Astrocyte (in vitro differentiated cells and primary cell): ENCODE results near the gene KDM4B. TPM values are rescaled to one million over a fixed set of nuclear protein-coding genes. Genes with fewer than 3 reads are reported as not detected.

Experiments used
- DNase-seq: peaks from one replicate; pipeline ENCODE4 v3.0.0-alpha.2; 2010; ENCODE audit warnings: low read depth
- FAIRE-seq: peaks from 2 replicates; lab custom pipeline; 2011; peaks lifted over from hg19 to GRCh38; lab: Jason Lieb, UNC
- H2AFZ ChIP-seq: 2 replicates; pipeline ENCODE4 v1.6.0; 2012; ENCODE audit warnings: low read depth, low read length, inconsistent platforms
- H3K27ac ChIP-seq: 2 replicates; pipeline ENCODE4 v1.5.1; 2011; ENCODE audit warnings: low read depth, low read length, inconsistent platforms
- H3K27me3 ChIP-seq: 2 replicates; pipeline ENCODE4 v1.6.0; 2011; ENCODE audit warnings: low read length, inconsistent platforms; ENCODE audit not compliant: insufficient read depth
- H3K36me3 ChIP-seq: 2 replicates; pipeline ENCODE4 v1.5.1; 2011; ENCODE audit warnings: low read length, inconsistent platforms; ENCODE audit not compliant: insufficient read depth
- H3K4me1 ChIP-seq: 2 replicates; pipeline ENCODE4 v1.5.1; 2011; ENCODE audit warnings: low read length, inconsistent platforms; ENCODE audit not compliant: insufficient read depth
- H3K4me2 ChIP-seq: 2 replicates; pipeline ENCODE4 v1.6.0; 2012; ENCODE audit warnings: low read length, inconsistent platforms
- H3K4me3 ChIP-seq: 2 replicates; pipeline ENCODE4 v1.5.1; 2011; ENCODE audit warnings: low read depth, mild to moderate bottlenecking, low read length, inconsistent platforms; ENCODE audit not compliant: insufficient read depth
- H3K79me2 ChIP-seq: 2 replicates; pipeline ENCODE4 v1.6.0; 2012; ENCODE audit warnings: mild to moderate bottlenecking, low read length, inconsistent platforms; ENCODE audit not compliant: insufficient read depth
- H3K9ac ChIP-seq: 2 replicates; pipeline ENCODE4 v1.6.0; 2012; ENCODE audit warnings: mild to moderate bottlenecking, low read length, inconsistent platforms
- H3K9me3 ChIP-seq: 2 replicates; pipeline ENCODE4 v1.5.1; 2012; ENCODE audit warnings: low read depth, mild to moderate bottlenecking, low read length, inconsistent platforms; ENCODE audit not compliant: insufficient read depth
- H4K20me1 ChIP-seq: 2 replicates; pipeline ENCODE4 v1.6.0; 2012; ENCODE audit warnings: low read length, inconsistent platforms; ENCODE audit not compliant: insufficient read depth
- H3K27ac Mint-ChIP-seq: one replicate; pipeline ENCODE4 v1.8.0; 2021; ENCODE audit warnings: mild to moderate bottlenecking, mixed read lengths; ENCODE audit not compliant: unreplicated experiment
- H3K27me3 Mint-ChIP-seq: one replicate; pipeline ENCODE4 v1.8.0; 2021; ENCODE audit warnings: low read depth, mixed read lengths; ENCODE audit not compliant: unreplicated experiment
- H3K36me3 Mint-ChIP-seq: one replicate; pipeline ENCODE4 v1.8.0; 2021; ENCODE audit warnings: low read depth, mixed read lengths; ENCODE audit not compliant: unreplicated experiment
- H3K4me1 Mint-ChIP-seq: one replicate; pipeline ENCODE4 v1.8.0; 2021; ENCODE audit warnings: low read depth, mixed read lengths; ENCODE audit not compliant: unreplicated experiment
- H3K4me3 Mint-ChIP-seq: one replicate; pipeline ENCODE4 v1.8.0; 2021; ENCODE audit warnings: mild to moderate bottlenecking, moderate library complexity, mixed read lengths; ENCODE audit not compliant: unreplicated experiment
- H3K9me3 Mint-ChIP-seq: one replicate; pipeline ENCODE4 v1.8.0; 2021; ENCODE audit warnings: mild to moderate bottlenecking, mixed read lengths; ENCODE audit not compliant: unreplicated experiment
- EZH2 ChIP-seq: IDR thresholded peaks from 2 replicates; pipeline ENCODE4 v1.6.1; 2012; ENCODE audit warnings: mild to moderate bottlenecking, low read length, inconsistent platforms; ENCODE audit not compliant: insufficient read depth
- total RNA-seq: library from RNA; stranded (reverse); gene quantifications from 2 replicates; pipeline ENCODE4 v1.2.1, GENCODE V29; 2021
- TF ChIP-seq, protein P1 (sequence below): IDR thresholded peaks from 2 replicates; pipeline ENCODE4 v1.5.1; 2011; ENCODE audit warnings: low read depth, mild to moderate bottlenecking, inconsistent platforms, low read length, moderate library complexity; ENCODE audit not compliant: insufficient read depth

Gene KDM4B
- total RNA-seq, 1 donor from 2014 or later: 55.2 TPM

DNA sequence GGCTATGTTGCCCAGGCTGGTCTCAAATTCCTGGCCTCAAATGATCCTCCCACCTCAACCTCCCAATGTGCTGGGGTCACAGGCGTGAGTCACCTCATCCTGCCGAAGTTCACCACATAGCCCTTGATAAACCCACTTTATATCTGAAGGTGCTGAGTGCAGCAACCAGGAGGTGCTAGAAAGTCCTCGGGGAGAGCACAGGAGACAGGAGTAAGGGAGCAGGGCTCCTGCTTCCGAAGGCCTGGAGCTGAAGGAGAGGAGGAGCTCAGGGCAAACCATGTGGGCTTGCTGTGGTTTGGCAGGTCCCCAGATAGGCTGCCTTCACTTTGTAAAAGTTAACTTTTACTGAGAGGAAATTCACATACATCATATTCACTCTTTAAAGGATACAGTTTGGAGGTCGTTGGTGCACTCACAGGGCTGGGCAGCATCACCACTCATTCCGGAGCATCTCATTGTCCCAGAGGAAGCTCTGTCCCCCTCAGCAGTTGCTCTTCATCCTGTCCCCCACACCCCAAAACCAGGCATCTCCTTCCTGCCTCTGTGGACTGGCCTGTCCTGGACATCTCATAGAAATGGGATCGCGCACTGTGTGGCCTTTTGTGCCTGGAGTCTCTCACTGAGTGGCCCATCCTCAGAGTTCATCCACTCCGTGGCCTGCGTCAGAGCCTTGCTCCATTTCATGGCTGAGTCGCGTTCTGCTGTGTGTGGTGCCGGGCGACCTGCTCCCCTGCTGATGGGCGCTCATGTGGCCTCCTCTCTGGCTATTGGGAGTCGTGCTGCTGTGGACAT lies 49.5 kb downstream of the KDM4B start:
- FAIRE-seq (peak; percentile 77), DNase-seq (peak; percentile 69)
- Histone ChIP-seq H3K4me3 (no peak overlapping the region), H3K79me2 (peaks cover 69% of the 10 kb centered on the region), H4K20me1 (peaks cover 88% of the 10 kb centered on the region), H3K9ac (no peak overlapping the region), H3K4me2 (peak overlapping the region; percentile 9), H2AFZ (no peak overlapping the region), H3K27ac (no peak overlapping the region), H3K27me3 (no peaks in the 10 kb centered on the region), H3K36me3 (peaks cover 3% of the 10 kb centered on the region), H3K4me1 (peaks cover 8% of the 10 kb centered on the region), H3K9me3 (no peaks in the 10 kb centered on the region)
- Mint-ChIP-seq H3K4me1 (peaks cover 7% of the 10 kb centered on the region), H3K27ac (no peak overlapping the region), H3K9me3 (no peaks in the 10 kb centered on the region), H3K36me3 (peaks cover 3% of the 10 kb centered on the region), H3K27me3 (no peaks in the 10 kb centered on the region), H3K4me3 (peak overlapping the region; percentile 35)
- no peak for TF ChIP-seq EZH2
- TF ChIP-seq, protein P1, sequence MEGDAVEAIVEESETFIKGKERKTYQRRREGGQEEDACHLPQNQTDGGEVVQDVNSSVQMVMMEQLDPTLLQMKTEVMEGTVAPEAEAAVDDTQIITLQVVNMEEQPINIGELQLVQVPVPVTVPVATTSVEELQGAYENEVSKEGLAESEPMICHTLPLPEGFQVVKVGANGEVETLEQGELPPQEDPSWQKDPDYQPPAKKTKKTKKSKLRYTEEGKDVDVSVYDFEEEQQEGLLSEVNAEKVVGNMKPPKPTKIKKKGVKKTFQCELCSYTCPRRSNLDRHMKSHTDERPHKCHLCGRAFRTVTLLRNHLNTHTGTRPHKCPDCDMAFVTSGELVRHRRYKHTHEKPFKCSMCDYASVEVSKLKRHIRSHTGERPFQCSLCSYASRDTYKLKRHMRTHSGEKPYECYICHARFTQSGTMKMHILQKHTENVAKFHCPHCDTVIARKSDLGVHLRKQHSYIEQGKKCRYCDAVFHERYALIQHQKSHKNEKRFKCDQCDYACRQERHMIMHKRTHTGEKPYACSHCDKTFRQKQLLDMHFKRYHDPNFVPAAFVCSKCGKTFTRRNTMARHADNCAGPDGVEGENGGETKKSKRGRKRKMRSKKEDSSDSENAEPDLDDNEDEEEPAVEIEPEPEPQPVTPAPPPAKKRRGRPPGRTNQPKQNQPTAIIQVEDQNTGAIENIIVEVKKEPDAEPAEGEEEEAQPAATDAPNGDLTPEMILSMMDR: no peak

DNA sequence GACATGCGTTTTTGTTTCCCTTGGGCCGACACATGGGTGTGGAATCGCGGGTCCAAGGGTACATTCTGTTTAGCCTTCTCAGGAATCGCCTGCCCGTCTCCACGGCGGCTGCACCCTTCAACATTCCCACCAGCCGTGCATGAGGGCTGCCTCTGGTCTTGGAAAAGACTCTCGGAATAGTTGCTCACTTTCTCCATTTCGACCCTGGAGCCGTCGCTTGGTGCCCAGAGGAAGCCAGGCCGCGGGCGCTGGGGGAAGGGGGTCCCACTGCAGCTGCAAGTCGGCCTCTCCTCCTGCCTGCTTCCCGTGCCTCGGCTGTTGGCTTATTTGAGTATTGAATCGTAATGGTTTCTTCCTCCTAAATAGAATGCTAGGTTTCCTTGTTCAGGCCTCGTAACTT lies 51.5 kb downstream of the KDM4B start:
- no peaks in the 10 kb centered on the region for H3K9me3 Mint-ChIP-seq
- DNase-seq: no peak
- Histone ChIP-seq H3K4me2 (no peak overlapping the region), H4K20me1 (peaks cover 94% of the 10 kb centered on the region), H3K9me3 (no peaks in the 10 kb centered on the region), H3K36me3 (peaks cover 3% of the 10 kb centered on the region), H3K79me2 (peaks cover 77% of the 10 kb centered on the region), H3K9ac (no peak overlapping the region), H3K27me3 (no peaks in the 10 kb centered on the region), H3K4me1 (peaks cover 11% of the 10 kb centered on the region), H3K4me3 (no peak overlapping the region), H2AFZ (no peak overlapping the region), H3K27ac (no peak overlapping the region)
- no peak overlapping the region for H3K4me3 Mint-ChIP-seq
- TF ChIP-seq EZH2: no peak
- TF ChIP-seq, protein P1: no peak
- H3K27ac Mint-ChIP-seq: no peak overlapping the region
- H3K36me3 Mint-ChIP-seq: peaks cover 3% of the 10 kb centered on the region
- H3K27me3 Mint-ChIP-seq: no peaks in the 10 kb centered on the region
- peaks cover 9% of the 10 kb centered on the region for H3K4me1 Mint-ChIP-seq
- FAIRE-seq: no peak

DNA sequence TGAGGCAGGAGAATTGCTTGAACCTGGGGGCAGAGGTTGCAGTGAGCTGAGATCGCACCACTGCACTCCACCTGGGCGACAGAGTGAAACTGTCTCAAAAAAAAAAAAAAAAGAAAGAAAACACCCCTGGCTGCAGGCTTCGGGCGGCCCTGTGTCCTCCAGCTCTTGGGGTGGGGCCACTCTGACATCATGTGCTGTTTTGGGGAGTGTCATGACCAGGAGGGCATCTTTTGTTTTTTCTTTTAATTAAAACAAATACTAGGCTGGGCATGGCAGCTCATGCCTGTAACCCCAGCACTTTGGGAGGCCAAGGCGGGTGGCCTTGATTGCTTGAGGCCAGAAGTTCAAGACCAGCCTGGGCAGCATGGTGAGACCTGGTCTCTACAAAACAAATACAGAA lies 52.1 kb downstream of the KDM4B start:
- FAIRE-seq (no peak), DNase-seq (no peak)
- Histone ChIP-seq H3K4me3 (no peak overlapping the region), H3K79me2 (peaks cover 77% of the 10 kb centered on the region), H3K9ac (no peak overlapping the region), H3K4me2 (no peak overlapping the region), H2AFZ (no peak overlapping the region), H3K27me3 (no peaks in the 10 kb centered on the region), H3K4me1 (peaks cover 11% of the 10 kb centered on the region), H4K20me1 (peaks cover 94% of the 10 kb centered on the region), H3K27ac (no peak overlapping the region), H3K9me3 (no peaks in the 10 kb centered on the region), H3K36me3 (peaks cover 3% of the 10 kb centered on the region)
- Mint-ChIP-seq H3K36me3 (no peaks in the 10 kb centered on the region), H3K27ac (no peak overlapping the region), H3K4me1 (peaks cover 11% of the 10 kb centered on the region), H3K27me3 (no peaks in the 10 kb centered on the region), H3K9me3 (no peaks in the 10 kb centered on the region), H3K4me3 (no peak overlapping the region)
- TF ChIP-seq, protein P1: no peak
- TF ChIP-seq EZH2: no peak
